CD4-positive, alpha-beta T cell treated with Interleukin-6 at 100 ng/mL for 8 hours (primary cell): ENCODE results near the gene STATH.
"Not testable (repeated sequence)": the region's sequence is repeated elsewhere in the genome, so short reads cannot be mapped to it uniquely, and the experiment has no call there.

Experiments
- DNase-seq: peaks from one replicate; pipeline ENCODE4 v3.0.0-alpha.2; 2020; ENCODE audit warnings: mixed read lengths, low spot score

Gene STATH, protein sequence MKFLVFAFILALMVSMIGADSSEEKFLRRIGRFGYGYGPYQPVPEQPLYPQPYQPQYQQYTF

DNA sequence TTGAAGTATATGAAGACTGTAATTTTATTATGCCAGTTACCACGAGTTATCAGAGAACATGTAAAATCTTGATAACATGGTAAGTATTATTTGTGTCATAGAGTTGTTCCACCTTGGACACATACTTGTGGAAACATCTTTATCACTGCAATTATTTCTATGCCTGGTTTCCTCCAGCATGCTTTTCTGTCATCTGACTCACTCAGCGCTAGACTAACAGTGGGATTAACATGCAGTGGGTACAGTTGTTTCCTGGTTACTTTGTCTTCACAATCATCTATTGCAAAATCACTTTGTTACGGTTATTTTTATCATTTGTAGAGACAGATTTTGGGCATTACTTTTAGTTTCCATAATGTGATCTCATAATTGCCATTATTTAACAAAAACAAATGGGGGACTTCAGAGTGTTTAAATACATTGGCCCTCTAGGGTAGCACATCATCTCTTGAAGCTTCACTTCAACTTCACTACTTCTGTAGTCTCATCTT is at the start of gene STATH:
Gene STATH (plus strand): TSS at position 441 of the 491 bp plus-strand sequence. CDS start 2,472 bp downstream, outside the sequence.
- no peak for DNase-seq

DNA sequence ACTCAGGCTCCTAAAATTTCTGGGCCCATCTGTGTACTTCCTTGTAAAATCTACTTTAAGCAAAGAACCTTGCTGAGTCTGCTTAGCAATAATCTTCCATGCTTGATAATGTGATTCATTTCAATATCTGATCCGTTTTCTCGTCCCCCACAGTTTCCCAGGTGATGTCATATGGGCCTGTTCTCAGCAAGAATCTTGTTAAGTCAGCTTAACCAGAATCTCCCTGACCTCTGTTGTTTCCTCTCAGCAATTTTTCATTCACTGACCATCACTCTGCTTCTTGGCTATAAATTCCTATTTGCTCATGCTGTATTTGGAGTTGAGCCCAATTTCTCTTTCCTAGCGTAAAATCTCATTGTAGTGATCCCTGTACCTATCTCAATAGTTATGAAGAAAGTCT is 44.2 kb upstream of the STATH start:
- no peak for DNase-seq

DNA sequence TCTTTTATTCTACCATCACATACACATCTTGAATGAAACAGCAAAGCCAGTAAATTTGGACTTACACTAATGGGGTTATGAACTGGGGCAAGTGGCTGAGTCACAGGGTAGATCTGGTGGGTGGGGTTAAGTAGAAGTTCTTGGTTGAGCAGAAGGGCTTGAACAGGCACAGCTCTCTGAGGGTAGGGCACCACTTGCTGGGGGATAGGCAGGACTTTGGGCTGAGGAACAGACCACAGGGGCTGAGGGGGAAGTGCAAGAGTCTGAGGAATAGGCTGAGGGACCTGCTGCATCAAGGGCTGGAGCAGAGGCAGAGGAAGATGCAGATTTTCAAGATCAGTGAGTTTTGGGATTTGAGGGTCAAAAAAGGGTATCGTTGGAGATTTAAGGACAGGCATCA is 38.6 kb upstream of the STATH start:
- no peak for DNase-seq

DNA sequence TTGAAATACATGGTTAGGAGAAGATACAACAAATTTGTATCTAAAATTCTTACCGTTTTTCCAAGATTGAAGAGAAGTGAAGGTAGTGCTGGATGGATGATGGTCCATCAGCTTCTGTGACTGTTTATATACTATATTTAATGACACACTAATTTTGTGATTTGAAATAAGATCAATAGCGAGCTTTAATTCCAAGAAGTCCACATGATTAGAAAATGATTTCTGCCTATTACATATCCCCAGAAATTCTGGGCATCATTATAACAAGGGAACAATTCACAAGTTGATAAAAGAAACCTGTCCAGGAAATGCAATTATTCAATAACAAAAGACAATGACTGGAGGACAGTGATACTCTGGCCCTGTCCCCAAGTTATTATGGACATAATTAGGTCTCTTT is 30.1 kb upstream of the STATH start, which contains the start of gene CSN2:
Gene CSN2 (minus strand): TSS at position 101 of the 400 bp plus-strand sequence. CDS start 4,733 bp downstream, outside the sequence.
- DNase-seq: no peak

DNA sequence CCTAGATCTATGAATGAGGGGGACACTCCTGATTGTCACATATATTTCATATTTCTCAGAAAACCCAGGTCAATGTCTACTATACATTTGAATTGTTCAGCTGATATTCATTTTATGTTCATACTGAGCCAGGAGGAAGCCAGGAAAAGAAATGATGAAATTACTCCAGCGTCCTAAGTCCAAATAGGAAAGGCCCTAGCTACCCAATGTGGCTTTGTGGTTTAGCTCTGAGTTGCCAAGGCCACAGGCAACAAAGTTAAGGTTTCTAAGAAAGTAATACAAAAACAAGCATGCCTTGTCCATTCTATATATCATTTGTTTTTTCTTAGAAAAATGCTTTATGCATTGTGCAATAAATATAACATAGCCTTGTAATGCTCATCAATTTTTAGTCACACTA is 25.7 kb upstream of the STATH start:
- DNase-seq: no peak

DNA sequence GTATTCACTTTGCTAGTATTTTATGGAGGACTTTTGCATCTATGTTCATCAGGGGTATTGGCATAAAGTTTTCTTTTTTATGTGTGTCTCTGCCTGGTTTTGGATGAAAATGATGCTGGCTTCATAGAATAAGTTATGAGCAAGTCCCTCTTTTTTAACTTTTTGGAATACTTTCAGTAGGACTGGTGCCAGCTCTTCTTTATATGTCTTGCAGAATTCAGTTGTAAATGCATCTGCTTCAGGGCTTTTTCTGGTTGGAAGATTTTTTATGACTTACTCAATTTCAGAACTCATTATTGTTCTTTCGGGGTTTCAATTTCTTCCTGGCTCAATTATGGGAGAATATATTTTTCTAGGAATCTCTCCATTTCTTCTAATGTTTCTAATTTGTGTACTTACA is 21.1 kb upstream of the STATH start:
- no peak for DNase-seq

DNA sequence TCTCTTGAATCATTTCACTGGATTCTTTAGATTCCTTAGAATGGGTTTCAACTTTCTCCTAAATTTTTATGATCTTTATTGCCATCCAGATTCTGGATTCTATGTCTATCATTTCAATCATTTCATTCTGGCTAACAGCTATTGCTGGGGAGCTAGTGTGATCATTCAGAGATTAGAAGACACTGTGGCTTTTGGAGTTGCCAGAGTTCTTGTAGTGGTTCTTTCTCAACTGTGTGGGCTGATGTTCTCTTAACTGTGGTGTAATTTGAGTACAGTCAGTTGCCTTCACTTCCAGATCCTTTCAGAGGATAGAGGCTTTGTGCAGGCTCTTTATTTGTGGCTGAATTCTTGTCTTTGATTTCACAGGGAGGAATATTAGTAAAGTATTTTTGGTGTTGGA is 18.2 kb upstream of the STATH start:
- DNase-seq: no peak

DNA sequence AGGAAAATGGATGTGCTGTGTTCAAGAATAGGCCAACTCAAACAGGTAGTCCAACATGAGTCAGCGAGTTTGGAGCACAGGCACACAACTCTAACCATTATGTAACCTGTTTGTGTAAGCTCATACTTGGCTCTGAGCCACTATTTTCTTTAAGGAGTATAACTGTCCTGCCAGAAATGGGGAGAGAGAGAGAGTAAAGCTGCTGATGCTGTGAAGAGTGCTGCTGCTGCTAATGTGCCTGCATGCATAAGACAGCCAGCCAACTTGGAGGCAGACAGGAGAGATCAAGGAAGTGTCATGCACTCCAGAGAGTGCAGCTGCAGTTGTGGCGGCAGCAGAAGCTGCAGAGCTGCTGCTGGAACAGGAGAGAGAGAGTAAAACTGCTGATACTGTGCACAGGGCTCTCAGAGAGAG is 11.7 kb upstream of the STATH start:
- DNase-seq: no peak

DNA sequence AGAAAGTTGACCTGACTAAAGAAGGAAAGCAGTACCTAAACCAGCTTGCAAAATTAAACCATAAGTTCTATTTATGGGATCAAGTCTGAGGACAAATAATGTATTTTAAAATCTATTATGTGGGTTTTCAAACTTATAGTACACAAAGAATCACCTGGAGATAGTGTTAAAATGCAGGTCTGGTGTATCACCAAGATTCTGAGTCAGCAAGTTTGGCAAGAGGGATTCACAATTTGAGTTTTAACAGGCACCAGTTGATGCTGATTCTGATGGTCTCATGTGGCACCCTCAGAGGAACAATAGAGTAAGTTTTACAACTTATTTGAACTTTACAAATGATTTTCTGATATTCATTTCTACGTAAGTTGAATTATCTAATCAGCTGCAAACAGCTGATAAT is 9.1 kb upstream of the STATH start:
- DNase-seq: no peak

DNA sequence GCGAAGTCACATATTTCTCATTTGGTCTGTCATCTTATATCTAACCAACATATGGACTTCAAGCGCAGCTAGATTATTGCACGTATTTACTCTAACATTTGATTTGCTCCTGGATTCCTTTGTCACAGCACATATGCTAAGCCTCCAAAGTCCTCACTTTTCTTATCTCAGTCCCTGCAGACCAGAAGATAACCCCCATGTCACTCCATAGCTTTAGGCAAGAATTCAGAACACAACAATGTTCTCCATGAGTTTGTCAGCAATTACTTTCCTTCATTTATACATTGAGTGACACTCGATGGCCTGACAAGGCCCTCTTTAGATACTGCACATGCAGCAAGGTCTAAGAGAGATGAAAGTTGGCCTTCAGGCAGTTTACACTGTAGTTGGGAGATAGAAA is 4.8 kb upstream of the STATH start:
- no peak for DNase-seq

DNA sequence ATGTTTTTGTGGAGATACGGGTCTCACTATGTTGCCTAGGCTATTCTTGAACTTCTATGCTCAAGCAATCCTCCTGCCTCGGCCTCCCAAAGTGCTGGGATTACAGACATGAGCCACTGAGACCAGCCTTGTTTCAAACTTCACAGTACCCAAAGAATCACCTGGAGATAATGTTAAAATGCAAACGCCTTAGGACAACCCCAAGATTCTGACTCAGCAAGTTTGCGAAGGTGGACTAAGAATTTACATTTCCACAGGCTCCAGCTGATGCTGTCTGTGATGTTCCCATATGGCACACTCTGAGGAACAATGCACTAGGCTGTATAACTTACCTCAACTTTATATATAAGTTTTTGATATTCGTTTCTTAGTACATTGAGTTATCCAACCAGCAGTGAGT is 984 bp upstream of the STATH start:
- DNase-seq: no peak

DNA sequence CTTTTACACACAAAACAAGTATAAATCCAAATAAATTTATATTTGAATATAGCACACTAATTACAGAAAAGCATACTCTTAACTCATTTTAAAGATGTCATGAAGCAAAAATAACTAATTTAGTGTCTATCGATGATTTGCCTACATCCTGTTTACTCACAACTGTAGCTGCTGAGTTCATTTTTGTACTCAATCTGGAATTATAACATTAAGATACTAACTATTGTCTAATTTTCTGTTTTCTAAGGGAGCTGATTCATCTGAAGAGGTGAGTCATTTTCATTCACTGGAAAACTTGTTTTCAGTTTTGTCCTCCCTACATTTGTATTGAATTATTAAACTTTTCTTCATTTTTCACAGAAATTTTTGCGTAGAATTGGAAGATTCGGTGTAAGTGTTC is 3.7 kb downstream of the STATH start:
- DNase-seq: no peak

DNA sequence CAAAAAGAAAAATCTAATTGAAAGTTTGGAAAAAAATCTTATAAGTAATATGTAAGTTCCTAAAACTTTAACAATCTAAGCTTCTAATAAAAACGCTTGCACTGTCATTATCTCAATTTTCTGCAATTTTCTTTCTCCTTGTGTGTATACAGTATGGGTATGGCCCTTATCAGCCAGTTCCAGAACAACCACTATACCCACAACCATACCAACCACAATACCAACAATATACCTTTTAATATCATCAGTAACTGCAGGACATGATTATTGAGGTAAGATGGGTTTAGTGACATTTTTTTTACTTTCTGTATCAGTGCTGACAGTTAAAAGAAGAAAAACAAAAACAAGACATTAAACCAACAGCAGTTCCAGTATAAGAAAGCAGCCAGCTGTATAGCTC is 4.9 kb downstream of the STATH start:
- no peak for DNase-seq

DNA sequence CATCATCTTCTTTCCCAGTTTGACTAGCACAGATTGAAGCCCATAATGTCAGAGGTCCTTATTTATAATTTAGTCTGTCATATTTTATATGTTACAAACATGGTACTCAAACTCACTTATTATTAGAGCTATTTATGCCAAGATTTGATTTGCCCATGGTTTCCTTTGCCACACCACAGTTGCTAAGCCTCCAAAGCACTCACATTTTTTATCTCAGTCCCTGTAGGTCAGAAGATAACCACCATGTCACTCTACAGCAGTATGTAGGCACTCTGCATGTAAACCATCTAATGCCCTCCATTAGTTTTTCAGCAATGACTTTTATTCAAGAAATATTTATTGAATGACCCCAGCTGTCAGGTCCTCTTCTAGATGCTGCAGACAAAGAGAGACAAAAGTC is 6.7 kb downstream of the STATH start:
- DNase-seq: no peak

DNA sequence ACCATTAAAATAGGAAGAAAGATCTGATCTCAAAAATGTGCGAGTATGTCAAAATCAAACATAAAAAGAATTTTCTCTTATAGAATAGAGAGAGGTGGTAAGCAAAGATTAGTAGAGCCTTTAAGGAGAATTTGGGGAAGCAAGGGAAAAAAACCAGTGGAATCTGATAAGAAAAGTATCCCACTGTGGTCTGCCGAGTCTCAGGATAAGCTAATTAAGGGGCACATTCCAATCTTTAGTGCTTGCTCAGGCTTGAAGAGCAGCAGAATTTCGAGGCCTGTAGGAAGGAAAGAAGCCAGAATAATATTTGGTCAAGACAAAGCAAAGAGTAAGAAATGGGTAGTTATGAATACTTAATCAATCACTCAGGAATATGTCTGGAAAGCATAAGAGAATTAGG is 13.0 kb downstream of the STATH start:
- no peak for DNase-seq

DNA sequence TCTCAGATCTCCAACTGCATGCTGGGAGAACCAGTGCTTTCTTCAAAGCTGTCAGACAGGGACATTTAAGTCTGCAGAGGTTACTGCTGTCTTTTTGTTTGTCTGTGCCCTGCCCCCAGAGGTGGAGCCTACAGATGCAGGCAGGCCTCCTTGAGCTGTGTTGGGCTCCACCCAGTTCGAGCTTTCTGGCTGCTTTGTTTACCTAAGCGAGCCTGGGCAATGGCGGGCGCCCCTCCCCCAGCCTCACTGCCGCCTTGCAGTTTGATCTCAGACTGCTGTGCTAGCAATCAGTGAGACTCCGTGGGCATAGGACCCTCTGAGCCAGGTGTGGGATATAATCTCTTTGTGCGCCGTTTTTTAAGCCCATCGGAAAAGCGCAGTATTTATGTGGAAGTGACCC is 23.2 kb downstream of the STATH start:
- DNase-seq: not testable (repeated sequence)

DNA sequence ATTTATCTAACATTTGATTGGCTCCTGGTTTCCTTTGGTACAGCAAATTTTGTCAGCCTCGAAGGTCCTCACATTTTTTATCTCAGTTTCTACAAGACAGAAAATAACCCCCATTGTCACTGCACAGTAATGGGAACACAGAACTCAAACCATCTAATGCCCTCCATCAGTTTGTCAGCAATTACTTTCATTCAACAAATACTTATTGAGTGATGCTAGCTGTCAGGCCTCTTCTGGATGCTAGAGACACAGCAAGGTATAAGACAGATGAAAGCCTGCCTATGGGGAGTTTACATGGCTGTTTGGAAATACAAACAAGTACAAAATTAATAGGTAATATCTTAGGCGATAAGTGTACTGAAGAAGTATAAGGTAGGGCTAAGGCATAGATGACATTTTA is 27.5 kb downstream of the STATH start:
- DNase-seq: no peak

DNA sequence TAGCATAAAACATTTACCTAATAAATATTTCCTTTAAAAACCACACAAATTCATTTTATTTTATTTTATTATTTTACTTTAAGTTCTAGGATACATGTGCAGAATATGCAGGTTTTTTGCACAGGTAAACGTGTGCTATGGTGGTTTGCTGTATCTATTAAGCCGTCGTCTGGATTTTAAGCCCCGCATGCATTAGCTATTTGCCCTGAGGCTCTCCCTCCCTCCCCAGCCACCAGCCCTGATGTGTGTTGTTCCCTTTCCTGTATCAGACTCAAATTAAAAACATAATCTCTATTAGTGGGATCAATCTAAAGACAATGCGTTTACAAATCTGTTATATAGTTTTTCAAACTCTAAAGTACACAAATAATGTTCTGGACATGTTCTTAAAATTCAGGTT is 31.2 kb downstream of the STATH start:
- no peak for DNase-seq

DNA sequence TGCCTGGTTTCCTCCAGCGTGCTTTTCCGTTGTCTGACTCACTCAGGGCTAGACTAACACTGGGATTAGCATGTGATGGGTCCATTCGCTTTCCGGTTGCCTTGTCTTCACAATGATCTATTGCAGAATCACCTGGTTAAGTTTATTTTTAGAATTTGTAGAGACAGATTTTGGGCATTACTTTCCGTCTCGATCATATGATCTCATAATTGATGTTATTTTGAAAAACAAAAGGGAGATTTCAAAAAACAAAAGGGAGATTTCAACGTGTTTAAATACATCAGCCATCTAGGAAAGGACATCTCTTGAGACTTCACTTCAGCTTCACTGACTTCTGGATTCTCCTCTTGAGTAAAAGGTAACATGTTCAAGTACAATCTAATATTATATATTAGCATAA is 32.4 kb downstream of the STATH start, which contains the start of gene HTN3:
Gene HTN3 (plus strand): TSS at position 301 of the 400 bp plus-strand sequence. CDS start 2,282 bp downstream, outside the sequence.
- not testable (repeated sequence) for DNase-seq

DNA sequence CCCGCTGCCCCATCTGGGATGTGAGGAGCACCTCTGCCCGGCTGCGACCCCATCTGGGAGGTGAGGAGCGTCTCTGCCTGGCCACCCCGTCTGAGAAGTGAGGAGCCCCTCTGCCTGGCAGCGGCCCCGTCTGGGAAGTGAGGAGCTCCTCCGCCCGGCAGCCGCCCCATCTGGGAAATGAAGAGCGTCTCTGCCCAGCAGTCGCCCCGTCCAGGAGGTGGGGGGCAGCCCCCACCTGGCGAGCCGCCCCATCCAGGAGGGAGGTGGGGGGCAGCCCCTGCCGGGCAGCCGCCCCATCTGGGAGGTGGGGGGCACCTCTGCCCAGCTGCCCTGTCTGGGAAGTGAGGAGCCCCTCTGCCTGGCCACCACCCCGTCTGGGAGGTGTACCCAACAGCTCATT is 41.8 kb downstream of the STATH start:
- not testable (repeated sequence) for DNase-seq

DNA sequence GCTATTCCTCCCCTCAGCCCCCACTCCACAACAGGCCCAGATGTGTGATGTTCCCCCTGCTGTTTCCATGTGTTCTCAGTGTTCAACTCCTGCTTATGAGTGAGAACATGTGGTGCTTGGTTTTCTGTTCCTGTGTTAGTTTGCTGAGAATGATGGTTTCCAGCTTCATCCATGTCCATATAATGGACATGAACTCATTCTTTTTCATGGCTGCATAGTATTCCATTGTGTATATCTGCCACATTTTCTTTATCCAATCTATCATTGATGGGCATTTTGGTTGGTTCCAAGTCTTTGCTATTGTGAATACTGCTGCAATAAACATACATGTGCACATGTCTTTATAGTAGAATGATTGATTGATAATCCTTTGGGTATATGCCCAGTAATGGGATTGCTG is 44.2 kb downstream of the STATH start:
- not testable (repeated sequence) for DNase-seq

DNA sequence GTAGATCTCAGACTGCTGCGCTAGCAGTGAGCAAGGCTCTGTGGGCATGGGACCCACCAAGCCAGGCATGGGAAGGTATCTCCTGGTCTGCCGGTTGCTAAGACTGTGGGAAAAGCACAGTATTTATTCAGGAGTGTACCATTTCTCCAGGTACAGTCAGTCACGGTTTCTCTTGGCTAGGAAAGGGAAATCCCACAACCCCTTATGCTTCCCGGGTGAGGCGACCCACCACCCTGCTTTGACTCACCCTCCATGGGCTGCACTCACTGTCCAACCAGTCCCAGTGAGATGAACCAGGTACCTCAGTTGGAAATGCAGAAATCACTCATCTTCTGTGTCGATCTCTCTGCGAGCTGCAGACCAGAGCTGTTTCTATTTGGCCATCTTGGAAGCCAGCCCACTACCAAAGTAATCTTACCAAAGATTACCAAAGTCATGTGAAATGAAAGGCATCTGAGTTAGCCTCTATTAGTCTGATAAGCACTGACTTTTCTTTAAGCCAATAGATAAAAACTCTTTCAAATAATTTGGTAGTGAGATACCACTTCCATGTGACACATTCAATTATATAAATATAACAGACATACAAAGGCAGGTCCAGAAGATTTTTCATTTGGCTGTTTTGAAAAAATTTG is 46.0 kb downstream of the STATH start:
- no peak for DNase-seq

DNA sequence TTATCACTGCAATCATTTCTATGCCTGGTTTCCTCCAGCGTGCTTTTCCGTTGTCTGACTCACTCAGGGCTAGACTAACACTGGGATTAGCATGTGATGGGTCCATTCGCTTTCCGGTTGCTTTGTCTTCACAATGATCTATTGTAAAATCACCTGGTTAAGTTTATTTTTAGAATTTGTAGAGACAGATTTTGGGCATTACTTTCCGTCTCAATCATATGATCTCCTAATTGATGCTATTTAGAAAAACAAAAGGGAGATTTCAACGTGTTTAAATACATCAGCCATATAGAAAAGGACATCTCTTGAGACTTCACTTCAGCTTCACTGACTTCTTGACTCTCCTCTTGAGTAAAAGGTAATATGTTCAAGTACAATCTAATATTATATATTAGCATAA is 54.4 kb downstream of the STATH start, which contains the start of gene HTN1:
Gene HTN1 (plus strand): TSS at position 301 of the 400 bp plus-strand sequence. CDS start 2,639 bp downstream, outside the sequence.
- not testable (repeated sequence) for DNase-seq
